Upper lobe of left lung (tissue), 6 donors: ENCODE data around the gene FNDC11. TPM values are rescaled to one million over a fixed set of nuclear protein-coding genes. Genes with fewer than 3 reads are reported as not detected.
"Not testable (repeated sequence)": the region's sequence is repeated elsewhere in the genome, so short reads cannot be mapped to it uniquely, and the experiment has no call there.

Source experiments
- ATAC-seq, 2 donors: fragments of 200-7000 bp; cut with Tn5 transposase; one replicate each; pipeline ENCODE4 v1.9.1; 2022; ENCODE audit warnings: mild to moderate bottlenecking in 2 of 2, moderate library complexity in 2 of 2; ENCODE audit not compliant: low FRiP score in 2 of 2
- DNase-seq, 2 donors: peaks; one replicate each; pipeline ENCODE4 v3.0.0-alpha.2; 2019 to 2020
- H3K27ac ChIP-seq, 4 donors: fragments of 200-600 bp; sonication (generic); one replicate each; pipeline ENCODE4 v1.5.1; 2016 to 2019
- H3K27me3 ChIP-seq, 4 donors: fragments of 200-600 bp; sonication (generic); one replicate each; pipeline ENCODE4 v1.5.1; 2017 to 2019
- H3K36me3 ChIP-seq, 4 donors: fragments of 200-600 bp; sonication (generic); one replicate each; pipeline ENCODE4 v1.5.1; 2016 to 2019
- H3K4me1 ChIP-seq, 4 donors: fragments of 200-600 bp; sonication (generic); one replicate each; pipeline ENCODE4 v1.5.1; 2018 to 2019
- H3K4me3 ChIP-seq, 4 donors: fragments of 200-600 bp; sonication (generic); one replicate each; pipeline ENCODE4 v1.5.1; 2017 to 2019; ENCODE audit warnings: mild to moderate bottlenecking in 2 of 4, moderate library complexity in 1 of 4
- H3K9me3 ChIP-seq, 4 donors: fragments of 200-600 bp; sonication (generic); one replicate each; pipeline ENCODE4 v1.5.1; 2018 to 2019
- CTCF ChIP-seq, 6 experiments: fragments of 450-650 bp in 4 of 6; fragments of 200-600 bp in 2 of 6; sonication (generic) in 2 of 6; IDR thresholded peaks; one replicate each; pipeline ENCODE4 v1.5.1; 2016 to 2019; ENCODE audit warnings: antibody characterized with exemption in 6 of 6
- EP300 ChIP-seq, 4 donors: sonication (generic); formaldehyde crosslinking; IDR thresholded peaks; one replicate each; pipeline ENCODE4 v1.5.1; 2017; ENCODE audit warnings: antibody characterized with exemption in 4 of 4, control low read depth in 2 of 4
- POLR2A ChIP-seq, 4 donors: fragments of 450-650 bp; IDR thresholded peaks; one replicate each; pipeline ENCODE4 v1.5.1; 2016 to 2017; ENCODE audit warnings: antibody characterized with exemption in 4 of 4, mild to moderate bottlenecking in 2 of 4
- POLR2AphosphoS5 ChIP-seq, 2 donors: sonication (generic); formaldehyde crosslinking; IDR thresholded peaks; one replicate each; pipeline ENCODE4 v1.5.1; 2017; ENCODE audit warnings: antibody characterized with exemption in 2 of 2
- WGBS, 2 donors: methylation state at CpG; one replicate each; pipeline ENCODE4 v1.1.5; 2017 to 2018; 5-methylcytosine and 5-hydroxymethylcytosine counted together
- total RNA-seq, 6 donors: library from RNA; depleted of rRNA in 4 of 6; stranded (reverse); fragments of >200 nt in 4 of 6; gene quantifications; one replicate each; pipeline versions ENCODE4 v1.1.0 to v1.2.1, GENCODE V29; 2016 to 2021
- donor health status: DM: no; HTN: no; CAD: no; lungs with moderate emphysema.
- donor health status: DM: no; HTN: yes; CAD: no; lungs with severe emphysema.

Gene FNDC11
- total RNA-seq, 6 donors from 2014 or later = 0.29 to 6.5 (median 1.4) TPM

GRCh38 chr20:63598479-63599395 lies 44.8 kb downstream of the FNDC11 start:
- Histone ChIP-seq H3K27me3 (no peaks in the 10 kb centered on the region), H3K27ac (no peak overlapping the region), H3K36me3 (peaks cover 7 to 93% (median 55%) of the 10 kb centered on the region in 4 donors), H3K4me3 (no peak overlapping the region), H3K9me3 (no peaks in the 10 kb centered on the region), H3K4me1 (no peaks in the 10 kb centered on the region)
- TF ChIP-seq CTCF (IDR thresholded peaks at IDR 0.05) (no peak), POLR2AphosphoS5 (IDR thresholded peaks at IDR 0.05) (no peak), EP300 (IDR thresholded peaks at IDR 0.05) (no peak), POLR2A (IDR thresholded peaks at IDR 0.05) (no peak)
- no peak for DNase-seq
- WGBS, 2 donors = 88 to 93% methylated on average over 32 to 33 of the region's 33 CpGs
- no peak for ATAC-seq

- H3K27ac ChIP-seq = no peak overlapping the region
- H3K4me1 ChIP-seq = no peaks in the 10 kb centered on the region
- no peaks in the 10 kb centered on the region for H3K9me3 ChIP-seq
- TF ChIP-seq POLR2A (IDR thresholded peaks at IDR 0.05) (no peak), CTCF (IDR thresholded peaks at IDR 0.05) (no peak), EP300 (IDR thresholded peaks at IDR 0.05) (no peak), POLR2AphosphoS5 (IDR thresholded peaks at IDR 0.05) (no peak)
- H3K36me3 ChIP-seq = peaks cover 7 to 93% (median 52%) of the 10 kb centered on the region in 4 donors
- DNase-seq (no peak), ATAC-seq (no peak)
- H3K4me3 ChIP-seq = no peak overlapping the region
- H3K27me3 ChIP-seq = no peaks in the 10 kb centered on the region
- 94 to 96% methylated on average over 27 of the region's 27 CpGs for WGBS, 2 donors
These were observed 45.6 kb downstream of the FNDC11 start for GRCh38 chr20:63599396-63600050.

- peaks cover 7 to 75% (median 39%) of the 10 kb centered on the region in 4 donors for H3K36me3 ChIP-seq
- not testable (repeated sequence) for H3K27ac ChIP-seq, ATAC-seq, H3K27me3 ChIP-seq, DNase-seq, H3K9me3 ChIP-seq, H3K4me3 ChIP-seq, H3K4me1 ChIP-seq
- 65 to 74% methylated on average over 6 to 8 of the region's 8 CpGs for WGBS, 2 donors
These were observed 47.7 kb downstream of the FNDC11 start for GRCh38 chr20:63601679-63602078.

- Histone ChIP-seq H3K4me1 (peaks cover 0 to 7% (median 2%) of the 10 kb centered on the region in 4 donors), H3K9me3 (no peaks in the 10 kb centered on the region), H3K27me3 (no peaks in the 10 kb centered on the region), H3K27ac (no peak overlapping the region), H3K4me3 (no peak overlapping the region), H3K36me3 (peaks cover 7 to 71% (median 38%) of the 10 kb centered on the region in 4 donors)
- 85 to 92% methylated on average over 3 of the region's 3 CpGs for WGBS, 2 donors
- DNase-seq (no peak), ATAC-seq (no peak)
- TF ChIP-seq POLR2A (IDR thresholded peaks at IDR 0.05) = no peak
- no peak for TF ChIP-seq POLR2AphosphoS5 (IDR thresholded peaks at IDR 0.05)
- no peak for TF ChIP-seq CTCF (IDR thresholded peaks at IDR 0.05)
- TF ChIP-seq EP300 (IDR thresholded peaks at IDR 0.05) = no peak
These were observed 48.4 kb downstream of the FNDC11 start for GRCh38 chr20:63602321-63602720.

Other genes starting within 250 kb of the FNDC11 start
- under 1 TPM in 1 of 6 donors, not detected in 5; 0.10 TPM for gene CHRNA4, start 192.8 kb upstream of the FNDC11 start, total RNA-seq
- gene KCNQ2, start 81.5 kb upstream of the FNDC11 start, total RNA-seq = under 1 TPM in 1 of 6 donors, not detected in 5; 0.66 TPM
- 1 to 10 TPM in 2 of 6 donors, under 1 TPM in 2, not detected in 2; 0.61 to 1.6 (median 1.1) TPM for gene EEF1A2, start 55.1 kb upstream of the FNDC11 start, total RNA-seq
- 100 to 1,000 TPM in 5 of 6 donors, 10 to 100 TPM in 1; 91.1 to 468 (median 416) TPM for gene PPDPF, start 33.4 kb upstream of the FNDC11 start, total RNA-seq
- gene PTK6, start 16.8 kb upstream of the FNDC11 start, total RNA-seq = 1 to 10 TPM; 3.3 to 9.8 (median 6.0) TPM
- not detected for gene SRMS, start 6.4 kb upstream of the FNDC11 start, total RNA-seq
- 100 to 1,000 TPM in 1 of 6 donors, 10 to 100 TPM in 5; 40.1 to 102 (median 56.6) TPM for gene HELZ2, start 20.1 kb downstream of the FNDC11 start, total RNA-seq
- 10 to 100 TPM; 10.1 to 12.9 (median 12.4) TPM for gene GMEB2, start 72.9 kb downstream of the FNDC11 start, total RNA-seq
- 10 to 100 TPM in 3 of 6 donors, 1 to 10 TPM in 3; 2.1 to 16.5 (median 9.1) TPM for gene STMN3, start 99.3 kb downstream of the FNDC11 start, total RNA-seq
- gene RTEL1, start 104.2 kb downstream of the FNDC11 start, total RNA-seq = 10 to 100 TPM in 5 of 6 donors, 1 to 10 TPM in 1; 8.6 to 73.3 (median 32.5) TPM
- 10 to 100 TPM; 13.8 to 34.8 (median 16.9) TPM for gene TNFRSF6B, start 142.5 kb downstream of the FNDC11 start, total RNA-seq
- gene ARFRP1, start 153.8 kb downstream of the FNDC11 start, total RNA-seq = 10 to 100 TPM; 26.8 to 56.4 (median 46.3) TPM
- gene ZGPAT, start 153.9 kb downstream of the FNDC11 start, total RNA-seq = 10 to 100 TPM; 24.8 to 70.2 (median 36.8) TPM
- 10 to 100 TPM; 12.4 to 51.3 (median 15.3) TPM for gene LIME1, start 182.5 kb downstream of the FNDC11 start, total RNA-seq
- gene SLC2A4RG, start 185.6 kb downstream of the FNDC11 start, total RNA-seq = 100 to 1,000 TPM in 1 of 6 donors, 10 to 100 TPM in 5; 28.8 to 106 (median 71.9) TPM